Measurements from ENCODE around the gene HES1. TPM values are rescaled to one million over a fixed set of nuclear protein-coding genes. Genes with fewer than 3 reads are reported as not detected.

Gene HES1
- total and polyA plus RNA-seq, 5 donors from 2014 or later = 0.17 to 10.5 (median 0.71) TPM; not detected in 2

Other genes starting within 250 kb of the HES1 start
- not detected for gene CPN2, start 215.2 kb downstream of the HES1 start, total RNA-seq
- not detected for gene CPN2, start 215.2 kb downstream of the HES1 start, polyA plus RNA-seq
- not detected for gene LRRC15, start 233.6 kb downstream of the HES1 start, total RNA-seq
- not detected for gene LRRC15, start 233.6 kb downstream of the HES1 start, polyA plus RNA-seq

Data from CD4-positive, CD25-positive, alpha-beta regulatory T cell (primary cell).